Ishikawa (cell line): ENCODE data around the gene PDE4B.

Source experiments
- EP300 ChIP-seq: IDR thresholded peaks from 2 replicates; pipeline ENCODE4 v1.6.1; 2012; ENCODE audit warnings: borderline replicate concordance
- MAX ChIP-seq: IDR thresholded peaks from 2 replicates; pipeline ENCODE4 v1.6.1; 2012

GRCh38 chr1:66003690-66004089 is 211.0 kb downstream of the PDE4B start:
- no peak for TF ChIP-seq EP300
- TF ChIP-seq MAX = no peak
